HG02943 (cell line): ENCODE results near the gene NXPH1.
A peak's percentile ranks its signal among the peaks of the same experiment; 100 is the strongest.

Source experiments
- ATAC-seq: cut with Tn5 transposase; IDR thresholded peaks from one replicate; pipeline ENCODE4 v1.9.1; 2021; ENCODE audit warnings: mild to moderate bottlenecking, low read depth, moderate library complexity; ENCODE audit not compliant: unreplicated experiment

Gene NXPH1

GRCh38 chr7:8435590-8436545, 2.5 kb downstream of the NXPH1 start:
- ATAC-seq: no peak

- ATAC-seq: peak; percentile 73
These were observed 3.6 kb downstream of the NXPH1 start for GRCh38 chr7:8436965-8437364.

DNA sequence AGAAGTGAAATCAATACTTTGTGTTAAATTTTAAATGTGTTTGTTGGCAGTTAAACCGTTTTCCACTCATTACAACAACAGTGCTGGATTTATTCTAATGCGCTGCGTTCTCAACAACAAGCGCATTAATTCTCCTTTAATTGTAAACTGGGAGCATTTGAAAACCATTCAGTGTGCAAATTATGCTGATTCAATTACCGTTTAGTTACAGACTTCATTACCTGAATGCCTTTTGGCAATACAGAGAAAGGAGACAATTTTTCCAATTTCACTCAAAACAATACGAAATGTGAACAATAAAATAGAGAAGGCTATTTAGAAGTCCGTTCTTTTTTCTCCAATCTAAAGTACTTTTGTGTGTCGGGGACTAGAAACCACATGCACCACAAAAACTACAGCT, 4.2 kb downstream of the NXPH1 start:
- ATAC-seq: no peak

GRCh38 chr7:8440670-8441069, 7.3 kb downstream of the NXPH1 start:
- no peak for ATAC-seq

DNA sequence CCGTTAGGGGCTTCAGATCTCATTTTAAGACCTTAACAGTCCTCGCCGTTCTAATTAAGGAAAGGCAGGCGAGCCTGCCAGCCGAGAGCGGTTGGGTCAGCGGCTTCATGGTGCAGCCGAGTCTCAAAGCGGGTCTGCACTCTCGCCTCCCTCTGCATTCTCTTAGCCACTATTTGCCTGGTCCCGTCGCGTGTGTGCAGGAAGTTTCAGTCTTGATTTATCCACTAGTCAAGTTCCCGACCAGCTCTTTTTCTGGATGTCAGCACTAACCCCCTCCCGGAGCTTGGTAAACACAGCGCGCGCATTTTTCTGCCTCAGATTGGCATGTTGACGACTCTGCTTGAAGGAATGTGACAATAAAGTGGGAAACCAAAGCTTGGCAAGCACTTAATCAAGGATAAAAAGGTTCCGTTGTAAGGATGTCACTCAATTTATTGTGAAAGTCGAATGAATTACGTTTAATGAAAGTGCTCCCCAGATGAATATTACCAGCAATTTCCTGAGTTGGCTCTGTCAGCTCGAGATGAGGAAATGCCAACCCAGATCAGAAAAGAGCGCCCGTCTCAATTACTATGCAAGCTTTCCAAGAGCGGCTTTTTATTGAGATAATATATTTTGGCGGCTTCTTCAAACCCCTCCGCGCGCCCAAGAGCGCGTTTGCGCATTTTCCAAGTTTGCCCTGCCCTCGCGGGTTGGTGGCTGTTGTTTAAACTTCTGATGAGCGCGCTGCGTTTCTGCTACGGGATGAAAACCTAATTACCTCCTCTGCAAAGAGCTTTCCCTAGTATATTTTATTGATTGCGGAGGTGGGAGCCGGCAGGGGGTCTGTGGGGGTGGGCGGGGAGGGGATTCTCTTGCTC, 7.9 kb downstream of the NXPH1 start:
- no peak for ATAC-seq

DNA sequence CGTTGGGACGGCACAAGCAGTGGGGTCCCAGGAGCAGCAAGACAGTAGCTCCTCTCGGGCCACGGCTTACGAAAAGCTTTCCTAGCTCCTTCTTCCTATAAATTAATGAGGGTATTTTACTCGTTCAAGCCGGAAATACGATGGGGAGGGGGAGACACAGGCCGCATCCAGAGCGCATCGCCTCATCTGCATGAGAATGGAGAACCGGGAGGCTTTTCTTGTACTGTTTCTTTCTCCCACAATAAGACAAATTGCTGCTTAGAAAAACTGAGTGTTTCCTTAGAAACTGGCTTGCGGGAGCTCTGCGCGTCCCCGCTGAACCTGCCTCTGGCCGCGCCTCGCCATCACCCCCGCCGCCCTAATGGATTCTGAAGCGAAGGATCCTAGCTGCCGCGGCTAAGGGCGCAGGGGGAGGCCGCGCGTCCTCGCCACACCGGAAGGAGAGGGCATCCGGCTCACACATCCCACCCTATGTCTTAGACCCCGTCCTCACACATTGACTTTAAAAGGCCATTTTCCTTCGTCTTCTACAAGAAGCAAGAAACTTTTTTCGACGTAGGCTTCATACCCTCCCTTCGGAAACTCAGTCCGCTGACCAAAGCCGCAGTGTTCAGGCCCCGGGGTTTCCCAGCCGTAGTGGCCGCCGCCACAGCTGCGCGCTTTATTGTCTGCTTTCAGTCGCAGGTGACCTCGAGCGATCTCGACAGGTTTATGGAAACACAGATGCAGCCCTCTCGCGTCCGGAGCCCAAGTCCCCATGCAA, 8.8 kb downstream of the NXPH1 start:
- peak; percentile 22 for ATAC-seq

DNA sequence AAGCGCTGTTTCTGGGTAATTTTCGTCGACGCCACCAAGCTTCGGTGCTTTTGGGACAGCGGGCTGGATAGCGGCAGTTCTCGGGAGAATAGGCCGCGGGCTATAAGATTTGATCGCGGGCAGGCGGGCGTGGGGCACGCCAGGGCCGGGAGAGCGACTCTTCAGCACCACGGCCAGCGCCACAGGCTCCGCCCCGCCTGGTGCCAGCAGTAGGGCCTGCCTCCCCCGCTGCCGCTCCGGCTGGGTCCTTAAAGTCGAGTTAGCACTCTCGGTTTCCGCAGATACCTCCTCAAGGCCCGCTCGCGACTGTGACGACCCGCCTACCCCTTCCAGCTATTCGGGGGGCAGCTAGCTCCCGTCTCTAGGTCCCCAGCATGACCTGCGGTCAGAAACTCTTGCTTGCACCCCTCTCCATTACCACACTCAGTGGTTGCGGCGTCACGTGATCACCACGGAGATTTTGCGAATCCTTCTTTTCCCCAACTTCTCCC, 9.4 kb downstream of the NXPH1 start:
- peak; percentile 81 for ATAC-seq

DNA sequence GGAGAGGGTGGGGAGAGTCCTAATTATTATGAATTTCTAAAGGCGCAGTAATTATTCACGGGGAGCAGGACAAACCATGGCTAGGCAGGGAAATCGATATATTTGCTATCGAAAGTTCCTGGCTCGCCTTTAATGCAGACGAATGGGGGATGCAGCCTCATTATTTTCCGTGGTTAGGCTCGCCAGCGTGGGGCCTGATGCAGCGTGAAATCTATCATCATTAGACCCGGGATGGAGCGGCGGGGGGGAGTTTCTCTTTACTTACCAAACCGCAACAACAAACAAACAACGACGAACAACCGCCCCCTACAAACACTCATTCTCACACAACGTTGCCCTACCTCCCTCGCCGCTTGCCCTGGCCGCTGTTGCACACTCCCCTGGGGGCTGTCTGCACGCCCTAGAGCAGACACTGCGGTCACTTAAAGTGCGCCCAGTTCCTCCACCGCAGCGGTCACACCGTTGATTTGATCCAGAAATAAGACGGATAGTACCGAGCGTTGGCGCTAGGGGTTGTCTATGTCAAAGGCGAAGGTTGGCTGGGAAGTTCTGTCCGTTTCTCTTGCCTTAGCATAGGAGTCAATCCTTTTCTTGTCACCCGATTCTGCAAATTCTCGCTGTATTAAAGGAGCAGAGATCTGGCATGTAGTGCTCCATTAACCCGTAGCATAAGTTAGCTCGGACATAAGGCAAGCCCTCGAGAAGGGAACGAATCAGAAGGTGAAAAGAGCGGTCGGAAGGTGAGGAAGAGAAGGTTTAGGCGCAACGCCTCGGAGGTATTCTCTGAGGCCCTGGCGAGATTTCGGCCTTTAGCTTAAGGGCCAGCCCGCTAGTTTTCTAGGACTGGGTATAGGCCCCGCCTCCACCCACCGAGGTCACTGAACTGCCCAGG, 10.4 kb downstream of the NXPH1 start:
- no peak for ATAC-seq

DNA sequence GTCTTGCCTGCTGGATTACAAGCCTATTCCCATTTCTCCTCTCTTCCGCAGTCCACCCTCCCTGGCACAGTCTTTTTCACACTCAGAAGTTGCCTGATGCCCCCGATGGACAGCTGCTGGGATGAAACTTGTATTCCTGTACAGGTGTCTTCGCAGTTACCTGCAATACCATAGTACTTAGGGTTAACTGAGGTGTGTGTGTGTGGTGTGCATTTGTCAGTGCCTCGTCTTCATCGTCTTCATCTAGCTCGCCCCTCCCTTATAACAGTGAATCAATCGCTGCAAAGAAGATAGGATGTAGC, 11.0 kb downstream of the NXPH1 start:
- ATAC-seq: no peak

DNA sequence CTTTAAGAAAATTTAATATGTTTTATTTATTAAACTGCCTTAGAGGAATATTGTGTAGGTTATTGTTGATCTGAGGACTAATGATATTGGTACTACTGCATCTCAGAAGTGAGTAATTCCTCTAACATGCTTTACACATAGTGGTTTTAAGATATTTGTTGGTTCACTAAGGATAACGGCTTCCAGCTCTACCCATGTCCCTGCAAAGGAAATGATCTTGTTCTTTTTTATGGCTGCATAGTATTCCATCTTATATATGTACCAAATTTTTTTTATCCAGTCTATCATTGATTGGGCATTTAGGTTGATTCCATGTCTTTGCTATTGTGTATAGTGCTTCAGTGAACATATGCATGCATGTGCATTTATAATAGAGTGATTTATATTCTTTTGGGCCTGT, 20.1 kb downstream of the NXPH1 start:
- no peak for ATAC-seq

DNA sequence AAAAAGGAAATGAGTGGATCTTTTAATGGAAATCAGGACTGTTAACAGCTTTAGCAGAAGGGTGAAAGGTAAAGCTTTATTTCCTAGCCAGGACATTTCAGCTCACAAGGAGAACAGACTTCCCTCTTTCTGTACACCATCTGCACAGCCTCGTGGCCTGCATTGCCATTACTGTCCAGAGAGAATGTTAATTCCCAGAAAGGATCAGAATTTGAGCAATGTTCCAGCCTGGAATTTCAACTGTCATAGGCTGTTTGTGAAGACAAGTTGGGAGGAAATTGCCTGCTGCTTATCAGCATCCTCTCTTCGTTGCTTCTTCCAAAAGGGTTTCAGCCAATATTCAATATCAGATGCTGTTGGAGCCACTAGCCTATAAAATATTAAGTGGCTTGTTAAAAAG, 22.0 kb downstream of the NXPH1 start:
- no peak for ATAC-seq

- ATAC-seq: no peak
These were observed 28.9 kb downstream of the NXPH1 start for GRCh38 chr7:8462309-8462708.

GRCh38 chr7:8465338-8465737, 31.9 kb downstream of the NXPH1 start:
- no peak for ATAC-seq

- no peak for ATAC-seq
These were observed 47.1 kb downstream of the NXPH1 start for GRCh38 chr7:8480527-8480926.

- ATAC-seq: no peak
These were observed 47.7 kb downstream of the NXPH1 start for GRCh38 chr7:8481096-8481495.

DNA sequence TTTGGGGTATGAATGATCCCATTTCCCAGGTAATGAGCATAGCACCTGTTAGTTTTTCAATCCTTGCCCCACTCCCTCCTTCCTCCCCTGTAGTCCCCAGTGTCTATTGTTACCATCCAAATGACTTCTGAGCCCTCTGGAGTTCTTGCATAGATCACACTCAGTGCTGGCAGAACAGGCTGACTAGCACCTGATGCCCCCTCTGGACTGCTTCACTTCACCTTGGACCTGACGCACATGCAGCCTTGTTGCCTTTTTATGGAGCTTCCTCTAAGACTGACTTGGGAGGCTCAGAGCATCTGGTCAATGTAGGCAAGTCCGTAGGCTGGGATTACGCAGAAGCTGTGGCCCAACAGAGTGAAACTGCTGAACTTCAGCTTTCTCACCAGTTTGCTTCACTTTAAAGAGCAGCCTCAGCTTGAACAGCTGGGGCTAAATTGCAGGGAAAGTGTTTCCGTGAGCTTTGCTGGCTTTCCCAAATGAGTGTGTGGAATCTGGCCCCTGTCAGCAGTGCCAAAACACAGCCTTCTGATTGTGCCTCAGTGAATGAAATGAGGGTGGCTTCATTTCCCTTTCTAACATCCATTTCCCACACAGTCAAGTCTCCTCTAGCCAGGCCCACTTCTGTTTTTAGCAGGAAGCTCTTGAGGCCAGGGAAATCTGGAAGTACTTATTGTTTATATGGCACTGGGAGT, 48.5 kb downstream of the NXPH1 start:
- no peak for ATAC-seq

- no peak for ATAC-seq
These were observed 57.1 kb downstream of the NXPH1 start for GRCh38 chr7:8490391-8491045.

DNA sequence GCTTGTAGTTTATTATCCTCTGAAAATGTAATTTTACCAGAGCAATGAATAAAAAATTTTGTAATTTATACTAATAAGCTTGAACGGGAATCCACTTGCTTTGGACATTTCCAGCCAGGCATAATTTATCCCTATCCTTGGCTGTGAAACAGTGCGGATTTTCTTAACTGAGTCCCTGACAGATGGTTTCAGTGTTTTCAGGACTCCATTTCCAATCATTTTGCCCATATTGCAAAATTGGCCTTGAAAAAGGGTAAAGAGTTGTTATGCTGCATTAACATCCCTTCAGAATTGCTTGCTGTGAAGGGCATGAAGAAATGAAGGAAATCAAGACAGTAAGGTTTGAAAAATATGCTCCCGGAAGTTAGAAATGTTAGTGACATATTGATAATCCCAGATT, 57.7 kb downstream of the NXPH1 start:
- ATAC-seq: no peak
